Measurements from ENCODE around the gene LYZ. TPM values are rescaled to one million over a fixed set of nuclear protein-coding genes. Genes with fewer than 3 reads are reported as not detected.

LYZ gene
- 0.07 TPM in 1 of 2 replicates, not detected in the other for total RNA-seq

GRCh38 chr12:69348162-69348938 lies at the start of gene LYZ:
TSS of gene LYZ (plus strand) at chr12:69348381. CDS start at chr12:69348409, 28 bp downstream.

GRCh38 chr12:69359531-69360347 lies 11.6 kb downstream of the LYZ start, which contains the start of gene YEATS4:
TSS of gene YEATS4 (plus strand) at chr12:69359743. CDS start at chr12:69359973, 230 bp downstream.

Other genes starting within 250 kb of the LYZ start
- gene CPSF6, start 108.8 kb upstream of the LYZ start, total RNA-seq: 31.2 and 35.5 TPM in 2 replicates
- 20.2 and 30.1 TPM in 2 replicates for gene YEATS4, start 11.4 kb downstream of the LYZ start, total RNA-seq
- gene FRS2, start 122.0 kb downstream of the LYZ start, total RNA-seq: 36.6 and 60.5 TPM in 2 replicates
- 187 and 227 TPM in 2 replicates for gene CCT2, start 237.1 kb downstream of the LYZ start, total RNA-seq

Measured in nasal cavity respiratory epithelium epithelial cell of viscerocranial mucosa (primary cell).